Activated T-helper 9 cell treated with anti-CD3 and anti-CD28 coated beads, Interleukin-2, amount 50 U/mL, for 16 hours (primary cell): ENCODE data around the gene RACGAP1.

Source experiments
- DNase-seq: peaks from one replicate; pipeline ENCODE4 v3.0.0-alpha.2; 2020; ENCODE audit warnings: low read depth

RACGAP1 gene, protein sequence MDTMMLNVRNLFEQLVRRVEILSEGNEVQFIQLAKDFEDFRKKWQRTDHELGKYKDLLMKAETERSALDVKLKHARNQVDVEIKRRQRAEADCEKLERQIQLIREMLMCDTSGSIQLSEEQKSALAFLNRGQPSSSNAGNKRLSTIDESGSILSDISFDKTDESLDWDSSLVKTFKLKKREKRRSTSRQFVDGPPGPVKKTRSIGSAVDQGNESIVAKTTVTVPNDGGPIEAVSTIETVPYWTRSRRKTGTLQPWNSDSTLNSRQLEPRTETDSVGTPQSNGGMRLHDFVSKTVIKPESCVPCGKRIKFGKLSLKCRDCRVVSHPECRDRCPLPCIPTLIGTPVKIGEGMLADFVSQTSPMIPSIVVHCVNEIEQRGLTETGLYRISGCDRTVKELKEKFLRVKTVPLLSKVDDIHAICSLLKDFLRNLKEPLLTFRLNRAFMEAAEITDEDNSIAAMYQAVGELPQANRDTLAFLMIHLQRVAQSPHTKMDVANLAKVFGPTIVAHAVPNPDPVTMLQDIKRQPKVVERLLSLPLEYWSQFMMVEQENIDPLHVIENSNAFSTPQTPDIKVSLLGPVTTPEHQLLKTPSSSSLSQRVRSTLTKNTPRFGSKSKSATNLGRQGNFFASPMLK

GRCh38 chr12:50025187-50026059 lies at the start of gene RACGAP1:
Gene RACGAP1, minus strand, starts transcription at chr12:50025494. Its CDS starts 8,779 bp downstream, at chr12:50016715.
- DNase-seq = peak; percentile 90

- no peak for DNase-seq
These were observed 48.4 kb upstream of the RACGAP1 start for GRCh38 chr12:50073712-50074111.

- DNase-seq = no peak
These were observed 47.9 kb upstream of the RACGAP1 start for GRCh38 chr12:50073206-50073605.

- no peak for DNase-seq
These were observed 47.1 kb upstream of the RACGAP1 start for GRCh38 chr12:50072198-50072907.

DNA sequence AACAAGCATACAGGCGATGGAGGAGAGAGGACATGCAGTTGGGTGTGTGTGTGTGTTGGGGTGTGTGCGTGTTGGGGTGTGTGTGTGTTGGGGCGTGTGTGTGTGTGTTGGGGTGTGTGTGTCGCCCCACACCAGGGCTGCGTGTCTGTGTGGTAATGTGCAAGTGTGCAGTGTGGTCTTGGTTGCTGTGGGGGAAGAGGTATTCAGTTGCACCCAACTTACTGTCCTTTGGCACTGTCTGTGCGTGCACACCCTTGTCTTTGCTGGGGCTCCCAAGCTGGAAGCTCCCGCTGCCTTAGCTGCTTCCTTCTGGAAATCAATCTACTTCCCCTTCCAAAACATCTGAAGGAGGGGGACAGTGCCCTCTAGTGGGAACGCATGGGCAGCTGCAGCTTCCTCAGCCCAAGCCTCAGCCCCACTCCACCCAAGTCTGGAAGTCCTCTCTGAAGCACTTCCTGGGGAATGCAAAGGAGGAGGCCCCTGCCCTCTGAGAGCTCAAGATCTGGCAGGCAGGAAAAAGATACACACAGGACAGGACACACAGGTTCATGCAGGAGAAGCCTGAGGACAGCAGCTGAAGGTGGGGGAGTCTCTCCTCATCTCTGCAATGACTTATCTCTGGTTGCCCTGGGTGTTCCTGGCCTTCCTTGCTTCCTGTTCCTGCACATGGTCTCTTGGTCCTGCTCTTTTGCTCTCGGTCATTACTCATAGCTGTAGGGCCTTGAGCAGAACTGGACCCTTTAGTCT lies 45.2 kb upstream of the RACGAP1 start:
- DNase-seq = peak; percentile 37

DNA sequence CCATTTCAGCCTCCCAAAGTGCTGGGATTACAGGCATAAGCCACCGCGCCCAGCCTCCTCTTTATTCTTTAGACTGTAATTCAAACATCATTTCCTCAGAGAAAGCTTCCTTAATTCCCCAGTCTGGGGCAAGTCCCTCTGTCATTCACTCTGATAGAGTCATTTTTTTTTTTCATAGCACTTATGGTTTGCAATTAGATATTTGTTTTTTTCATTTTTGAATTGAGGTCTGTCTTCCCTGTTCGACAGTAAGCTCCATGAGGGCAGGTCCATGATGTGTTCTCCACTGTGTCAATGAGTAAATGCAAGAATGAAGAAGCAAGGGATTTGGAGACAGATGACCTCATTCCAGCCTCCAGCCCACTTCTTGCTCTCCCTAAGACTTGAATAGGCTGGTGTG lies 44.2 kb upstream of the RACGAP1 start:
- no peak for DNase-seq

- no peak for DNase-seq
These were observed 43.8 kb upstream of the RACGAP1 start for GRCh38 chr12:50069069-50069468.

DNA sequence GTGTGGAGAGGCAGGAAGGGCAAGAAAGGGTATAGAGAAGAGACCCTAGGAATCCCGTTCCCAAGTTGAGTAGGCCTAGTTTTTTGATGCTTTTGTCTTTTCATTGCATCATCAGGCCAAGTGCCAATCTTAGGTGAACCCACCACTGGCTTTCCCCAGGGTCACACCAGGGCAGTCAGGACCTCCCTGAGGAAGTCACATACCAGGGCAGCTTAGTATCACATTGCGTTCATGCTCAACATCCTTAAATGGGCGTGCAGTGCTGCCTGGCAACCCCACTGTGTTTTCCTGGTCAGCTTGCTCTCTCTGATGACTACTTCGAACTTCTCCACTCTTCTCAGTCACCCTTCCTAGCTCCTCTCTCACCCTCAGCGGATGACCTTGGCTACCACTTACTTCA lies 41.1 kb upstream of the RACGAP1 start:
- DNase-seq = no peak

DNA sequence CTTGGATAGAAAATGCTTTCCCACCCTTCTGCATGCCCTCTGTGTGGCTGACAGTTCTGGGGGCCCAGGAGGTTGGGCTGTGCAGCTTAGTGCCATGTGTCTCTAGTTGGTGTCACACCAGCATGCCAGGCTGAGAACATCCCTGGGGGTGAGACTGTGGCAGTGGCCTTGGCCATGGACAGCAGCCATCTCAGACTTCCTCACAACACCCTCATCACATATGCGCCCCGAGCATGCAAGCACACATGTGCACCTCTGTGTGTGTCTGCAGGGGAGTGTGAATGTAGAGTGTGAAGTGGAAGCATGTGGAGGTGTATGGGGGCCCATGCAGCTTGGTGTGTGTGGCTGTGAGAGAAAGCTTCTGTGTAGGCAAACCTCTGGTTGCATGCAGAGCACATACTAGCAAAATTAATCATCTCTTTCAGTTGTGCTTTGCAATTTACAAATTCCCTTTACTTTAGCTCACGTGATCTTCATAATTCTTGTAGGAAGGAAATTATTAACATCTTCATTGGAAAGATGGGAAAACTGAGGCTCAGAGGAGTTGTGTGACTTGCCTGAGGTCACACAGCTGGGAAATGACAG lies 40.5 kb upstream of the RACGAP1 start:
- DNase-seq = no peak

DNA sequence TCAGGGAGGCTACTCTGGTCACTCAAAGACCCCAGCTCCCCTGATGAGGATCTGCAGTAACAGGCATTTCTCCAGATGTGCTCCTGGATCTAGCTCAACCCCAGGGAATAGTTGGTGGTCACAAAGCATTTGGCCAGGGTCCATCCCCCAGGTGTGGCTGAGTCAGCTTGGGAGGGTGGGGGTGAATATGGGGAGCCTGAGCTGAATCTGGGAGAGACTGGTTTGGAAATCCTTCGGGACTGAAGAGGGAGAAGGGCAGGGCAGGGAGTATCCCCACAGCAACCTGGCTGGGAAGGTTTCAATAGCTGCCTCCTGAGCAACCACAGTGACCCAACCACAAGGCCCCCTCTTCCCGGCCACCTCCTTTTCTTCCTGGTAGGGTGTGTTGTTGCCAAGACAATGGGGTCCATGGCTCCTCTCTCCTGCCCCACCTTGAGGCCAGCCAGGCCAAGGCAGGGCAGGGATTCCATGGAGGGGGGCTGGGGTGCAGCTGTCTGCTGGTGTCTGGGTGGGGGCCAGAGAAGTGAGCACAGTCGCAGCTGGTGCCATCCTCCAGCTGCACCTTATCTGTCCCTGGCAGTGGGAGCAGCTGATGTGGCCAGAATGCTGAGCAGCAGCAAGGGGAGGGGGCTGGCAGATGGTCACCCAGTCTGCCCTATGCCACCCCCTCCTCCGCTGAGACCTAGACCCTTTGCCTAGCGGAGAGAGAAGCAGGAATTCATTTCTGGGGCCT lies 37.6 kb upstream of the RACGAP1 start:
- no peak for DNase-seq

GRCh38 chr12:50061946-50062686 lies 36.8 kb upstream of the RACGAP1 start:
- no peak for DNase-seq

DNA sequence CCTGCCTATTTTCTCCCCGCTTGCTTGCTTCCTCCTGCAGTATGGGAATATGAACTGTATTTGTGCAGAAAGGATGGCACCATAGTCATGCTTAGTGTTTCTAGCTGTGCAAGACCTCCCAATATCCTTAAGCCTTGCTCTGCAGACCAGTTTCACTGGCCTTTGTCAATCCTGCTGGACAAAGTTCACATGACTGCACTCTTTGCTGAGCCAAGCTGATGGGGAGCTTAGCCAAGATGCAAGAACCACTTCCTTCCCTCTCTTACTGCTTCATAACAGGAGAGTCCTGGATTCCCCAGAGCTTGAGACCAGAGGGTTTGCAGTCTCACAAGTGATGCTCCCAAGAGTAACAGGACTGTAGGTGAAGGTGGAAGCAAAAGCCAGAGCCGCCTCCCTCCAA lies 35.9 kb upstream of the RACGAP1 start:
- no peak for DNase-seq

GRCh38 chr12:50060120-50060468 lies 34.8 kb upstream of the RACGAP1 start:
- no peak for DNase-seq

- DNase-seq = no peak
These were observed 34.3 kb upstream of the RACGAP1 start for GRCh38 chr12:50059440-50060119.

- DNase-seq = no peak
These were observed 33.5 kb upstream of the RACGAP1 start for GRCh38 chr12:50058743-50059312.

DNA sequence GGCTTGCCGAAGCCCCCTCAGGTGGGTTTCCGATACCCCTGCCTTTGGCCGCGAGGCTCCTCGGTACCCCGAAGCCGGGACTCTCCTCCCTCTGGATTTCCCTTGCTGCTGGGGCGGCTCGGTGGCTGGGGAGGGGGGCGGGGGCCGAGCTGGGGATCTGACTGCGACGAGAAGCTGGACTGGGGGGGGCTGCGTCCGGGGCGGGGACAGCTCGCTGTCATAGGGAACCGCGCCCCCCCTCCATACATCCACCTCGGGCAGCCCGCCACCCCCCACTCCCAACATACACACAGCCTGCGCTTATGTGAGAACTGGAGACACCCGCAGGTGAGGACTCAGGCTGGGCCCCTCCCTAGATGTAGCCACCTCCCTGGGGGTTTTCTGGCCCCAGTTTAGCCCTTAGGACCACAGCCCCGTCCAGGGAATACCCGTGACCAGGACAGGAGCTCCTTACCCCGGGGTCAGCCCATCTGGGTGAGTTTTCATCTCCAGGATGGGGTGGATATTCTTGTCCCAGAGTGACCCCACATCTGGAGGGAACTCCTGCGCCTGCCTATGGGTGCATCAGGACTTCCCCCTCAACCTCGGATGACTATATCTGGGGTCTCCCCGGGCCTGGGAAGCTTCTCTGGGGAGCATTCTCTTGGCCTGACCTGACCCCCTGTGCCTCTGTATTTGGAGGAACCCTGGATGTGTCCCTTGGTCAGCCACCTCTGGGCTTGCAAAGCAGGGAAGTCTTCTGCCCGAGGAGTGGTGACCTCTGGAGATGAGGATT lies 32.8 kb upstream of the RACGAP1 start:
- DNase-seq = no peak

GRCh38 chr12:50057000-50057841 lies 31.9 kb upstream of the RACGAP1 start, which contains the start of gene ASIC1:
Gene ASIC1, plus strand, starts transcription at chr12:50057596. Its CDS starts 1,171 bp downstream, at chr12:50058767.
- DNase-seq = peak; percentile 27
